ENCODE data around the gene MARS1. TPM values are rescaled to one million over a fixed set of nuclear protein-coding genes. Genes with fewer than 3 reads are reported as not detected.

MARS1 gene
- total and polyA plus RNA-seq, 2 experiments from 2014 or later: 266 to 351 TPM

DNA sequence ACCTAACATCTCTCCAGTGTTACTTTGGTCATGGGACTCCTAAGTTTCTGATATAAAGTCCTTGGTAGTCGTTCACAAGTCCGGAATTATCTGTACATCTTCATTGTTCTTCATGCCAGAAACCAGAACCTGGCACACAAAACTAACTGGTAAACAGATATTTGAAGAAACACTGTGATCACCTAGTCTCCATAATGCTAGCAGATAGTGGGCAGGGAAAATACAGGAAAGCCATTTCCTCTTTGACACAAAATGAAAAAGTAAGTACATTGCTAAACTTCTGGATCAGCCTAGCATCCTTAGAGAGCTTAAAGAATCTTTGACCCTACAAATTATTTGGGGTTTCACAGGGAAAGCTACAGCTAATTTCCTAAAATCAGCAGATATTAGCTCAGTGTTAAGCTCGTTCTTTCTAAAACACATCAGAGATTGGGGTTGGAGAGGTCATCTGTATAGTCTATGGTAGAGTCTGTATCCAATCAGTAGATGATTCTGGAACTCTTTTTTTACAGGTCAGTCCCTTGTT lies 27.6 kb downstream of the MARS1 start (continued):
- TF ChIP-seq, protein P1, sequence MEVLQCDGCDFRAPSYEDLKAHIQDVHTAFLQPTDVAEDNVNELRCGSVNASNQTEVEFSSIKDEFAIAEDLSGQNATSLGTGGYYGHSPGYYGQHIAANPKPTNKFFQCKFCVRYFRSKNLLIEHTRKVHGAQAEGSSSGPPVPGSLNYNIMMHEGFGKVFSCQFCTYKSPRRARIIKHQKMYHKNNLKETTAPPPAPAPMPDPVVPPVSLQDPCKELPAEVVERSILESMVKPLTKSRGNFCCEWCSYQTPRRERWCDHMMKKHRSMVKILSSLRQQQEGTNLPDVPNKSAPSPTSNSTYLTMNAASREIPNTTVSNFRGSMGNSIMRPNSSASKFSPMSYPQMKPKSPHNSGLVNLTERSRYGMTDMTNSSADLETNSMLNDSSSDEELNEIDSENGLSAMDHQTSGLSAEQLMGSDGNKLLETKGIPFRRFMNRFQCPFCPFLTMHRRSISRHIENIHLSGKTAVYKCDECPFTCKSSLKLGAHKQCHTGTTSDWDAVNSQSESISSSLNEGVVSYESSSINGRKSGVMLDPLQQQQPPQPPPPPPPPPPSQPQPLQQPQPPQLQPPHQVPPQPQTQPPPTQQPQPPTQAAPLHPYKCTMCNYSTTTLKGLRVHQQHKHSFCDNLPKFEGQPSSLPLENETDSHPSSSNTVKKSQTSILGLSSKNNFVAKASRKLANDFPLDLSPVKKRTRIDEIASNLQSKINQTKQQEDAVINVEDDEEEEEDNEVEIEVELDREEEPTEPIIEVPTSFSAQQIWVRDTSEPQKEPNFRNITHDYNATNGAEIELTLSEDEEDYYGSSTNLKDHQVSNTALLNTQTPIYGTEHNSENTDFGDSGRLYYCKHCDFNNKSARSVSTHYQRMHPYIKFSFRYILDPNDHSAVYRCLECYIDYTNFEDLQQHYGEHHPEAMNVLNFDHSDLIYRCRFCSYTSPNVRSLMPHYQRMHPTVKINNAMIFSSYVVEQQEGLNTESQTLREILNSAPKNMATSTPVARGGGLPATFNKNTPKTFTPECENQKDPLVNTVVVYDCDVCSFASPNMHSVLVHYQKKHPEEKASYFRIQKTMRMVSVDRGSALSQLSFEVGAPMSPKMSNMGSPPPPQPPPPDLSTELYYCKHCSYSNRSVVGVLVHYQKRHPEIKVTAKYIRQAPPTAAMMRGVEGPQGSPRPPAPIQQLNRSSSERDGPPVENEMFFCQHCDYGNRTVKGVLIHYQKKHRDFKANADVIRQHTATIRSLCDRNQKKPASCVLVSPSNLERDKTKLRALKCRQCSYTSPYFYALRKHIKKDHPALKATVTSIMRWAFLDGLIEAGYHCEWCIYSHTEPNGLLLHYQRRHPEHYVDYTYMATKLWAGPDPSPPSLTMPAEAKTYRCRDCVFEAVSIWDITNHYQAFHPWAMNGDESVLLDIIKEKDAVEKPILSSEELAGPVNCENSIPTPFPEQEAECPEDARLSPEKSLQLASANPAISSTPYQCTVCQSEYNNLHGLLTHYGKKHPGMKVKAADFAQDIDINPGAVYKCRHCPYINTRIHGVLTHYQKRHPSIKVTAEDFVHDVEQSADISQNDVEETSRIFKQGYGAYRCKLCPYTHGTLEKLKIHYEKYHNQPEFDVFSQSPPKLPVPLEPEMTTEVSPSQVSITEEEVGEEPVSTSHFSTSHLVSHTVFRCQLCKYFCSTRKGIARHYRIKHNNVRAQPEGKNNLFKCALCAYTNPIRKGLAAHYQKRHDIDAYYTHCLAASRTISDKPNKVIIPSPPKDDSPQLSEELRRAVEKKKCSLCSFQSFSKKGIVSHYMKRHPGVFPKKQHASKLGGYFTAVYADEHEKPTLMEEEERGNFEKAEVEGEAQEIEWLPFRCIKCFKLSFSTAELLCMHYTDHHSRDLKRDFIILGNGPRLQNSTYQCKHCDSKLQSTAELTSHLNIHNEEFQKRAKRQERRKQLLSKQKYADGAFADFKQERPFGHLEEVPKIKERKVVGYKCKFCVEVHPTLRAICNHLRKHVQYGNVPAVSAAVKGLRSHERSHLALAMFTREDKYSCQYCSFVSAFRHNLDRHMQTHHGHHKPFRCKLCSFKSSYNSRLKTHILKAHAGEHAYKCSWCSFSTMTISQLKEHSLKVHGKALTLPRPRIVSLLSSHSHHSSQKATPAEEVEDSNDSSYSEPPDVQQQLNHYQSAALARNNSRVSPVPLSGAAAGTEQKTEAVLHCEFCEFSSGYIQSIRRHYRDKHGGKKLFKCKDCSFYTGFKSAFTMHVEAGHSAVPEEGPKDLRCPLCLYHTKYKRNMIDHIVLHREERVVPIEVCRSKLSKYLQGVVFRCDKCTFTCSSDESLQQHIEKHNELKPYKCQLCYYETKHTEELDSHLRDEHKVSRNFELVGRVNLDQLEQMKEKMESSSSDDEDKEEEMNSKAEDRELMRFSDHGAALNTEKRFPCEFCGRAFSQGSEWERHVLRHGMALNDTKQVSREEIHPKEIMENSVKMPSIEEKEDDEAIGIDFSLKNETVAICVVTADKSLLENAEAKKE (CRISPR knock-in tag; IDR thresholded peaks at IDR 0.05): no peak

DNA sequence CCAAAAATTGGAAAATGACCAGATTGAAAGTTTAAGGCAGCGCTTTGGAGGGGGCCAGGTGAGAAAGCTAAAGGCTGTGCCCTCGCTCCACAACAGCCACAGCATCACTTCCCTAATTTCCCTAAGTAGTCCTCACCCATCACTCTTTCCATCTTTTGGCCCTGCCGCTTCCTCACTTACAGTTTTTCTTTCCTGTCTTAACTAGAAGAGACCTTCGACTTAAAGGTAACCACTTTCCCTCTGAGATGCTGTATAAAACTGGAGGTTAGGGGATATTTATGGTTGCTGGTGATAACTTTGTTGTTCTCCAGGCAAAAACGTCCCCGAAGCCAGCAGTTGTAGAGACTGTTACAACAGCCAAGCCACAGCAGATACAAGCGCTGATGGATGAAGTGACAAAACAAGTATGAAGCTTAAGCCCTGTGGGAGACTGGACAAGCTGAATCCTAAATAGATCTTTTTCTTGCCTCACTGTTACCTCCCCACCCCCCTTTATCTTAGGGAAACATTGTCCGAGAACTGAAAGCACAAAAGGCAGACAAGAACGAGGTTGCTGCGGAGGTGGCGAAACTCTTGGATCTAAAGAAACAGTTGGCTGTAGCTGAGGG lies 28.2 kb downstream of the MARS1 start:
- Histone ChIP-seq H3K36me3 (ENCODE audit: insufficient read depth) (peaks cover 66% of the 10 kb centered on the region), H3K4me3 (no peak overlapping the region), H3K4me1 (ENCODE audit: insufficient read depth) (peaks cover 18% of the 10 kb centered on the region), H3K79me2 (replicated peaks; ENCODE audit: insufficient read depth) (peaks cover 26% of the 10 kb centered on the region), H3K4me2 (no peak overlapping the region), H2AFZ (no peak overlapping the region), H3K27me3 (ENCODE audit: insufficient read depth) (no peaks in the 10 kb centered on the region), H3K27ac (ENCODE audit: low read depth) (no peak overlapping the region; the same call in 1 of the 2 replicates), H3F3A (replicated peaks; ENCODE audit: low read depth) (peaks cover 81% of the 10 kb centered on the region), H4K20me1 (replicated peaks; ENCODE audit: insufficient read depth) (peaks cover 51% of the 10 kb centered on the region), H3K9me2 (ENCODE audit: insufficient read depth) (no peaks in the 10 kb centered on the region)
- no peak for DNase-seq (ENCODE audit: low spot score)
- Mint-ChIP-seq H3K9me3 (no peaks in the 10 kb centered on the region), H3K27me3 (ENCODE audit: insufficient read depth, low read depth, poor library complexity) (peaks cover 27% of the 10 kb centered on the region), H3K27ac (no peak overlapping the region), H3K4me3 (no peak overlapping the region), H3K36me3 (ENCODE audit: low read depth) (peaks cover 86% of the 10 kb centered on the region), H3K4me1 (peaks cover 22% of the 10 kb centered on the region)
- peak; percentile 21; the same call in 1 of the 2 replicates for TF ChIP-seq POLR2AphosphoS5 (IDR thresholded peaks at IDR 0.05; ENCODE audit: low read depth)
- TF ChIP-seq, protein P1 (CRISPR knock-in tag; IDR thresholded peaks at IDR 0.05): no peak
- TF ChIP-seq, protein P2, sequence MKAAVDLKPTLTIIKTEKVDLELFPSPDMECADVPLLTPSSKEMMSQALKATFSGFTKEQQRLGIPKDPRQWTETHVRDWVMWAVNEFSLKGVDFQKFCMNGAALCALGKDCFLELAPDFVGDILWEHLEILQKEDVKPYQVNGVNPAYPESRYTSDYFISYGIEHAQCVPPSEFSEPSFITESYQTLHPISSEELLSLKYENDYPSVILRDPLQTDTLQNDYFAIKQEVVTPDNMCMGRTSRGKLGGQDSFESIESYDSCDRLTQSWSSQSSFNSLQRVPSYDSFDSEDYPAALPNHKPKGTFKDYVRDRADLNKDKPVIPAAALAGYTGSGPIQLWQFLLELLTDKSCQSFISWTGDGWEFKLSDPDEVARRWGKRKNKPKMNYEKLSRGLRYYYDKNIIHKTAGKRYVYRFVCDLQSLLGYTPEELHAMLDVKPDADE (IDR thresholded peaks at IDR 0.05): no peak
- TF ChIP-seq, protein P3, sequence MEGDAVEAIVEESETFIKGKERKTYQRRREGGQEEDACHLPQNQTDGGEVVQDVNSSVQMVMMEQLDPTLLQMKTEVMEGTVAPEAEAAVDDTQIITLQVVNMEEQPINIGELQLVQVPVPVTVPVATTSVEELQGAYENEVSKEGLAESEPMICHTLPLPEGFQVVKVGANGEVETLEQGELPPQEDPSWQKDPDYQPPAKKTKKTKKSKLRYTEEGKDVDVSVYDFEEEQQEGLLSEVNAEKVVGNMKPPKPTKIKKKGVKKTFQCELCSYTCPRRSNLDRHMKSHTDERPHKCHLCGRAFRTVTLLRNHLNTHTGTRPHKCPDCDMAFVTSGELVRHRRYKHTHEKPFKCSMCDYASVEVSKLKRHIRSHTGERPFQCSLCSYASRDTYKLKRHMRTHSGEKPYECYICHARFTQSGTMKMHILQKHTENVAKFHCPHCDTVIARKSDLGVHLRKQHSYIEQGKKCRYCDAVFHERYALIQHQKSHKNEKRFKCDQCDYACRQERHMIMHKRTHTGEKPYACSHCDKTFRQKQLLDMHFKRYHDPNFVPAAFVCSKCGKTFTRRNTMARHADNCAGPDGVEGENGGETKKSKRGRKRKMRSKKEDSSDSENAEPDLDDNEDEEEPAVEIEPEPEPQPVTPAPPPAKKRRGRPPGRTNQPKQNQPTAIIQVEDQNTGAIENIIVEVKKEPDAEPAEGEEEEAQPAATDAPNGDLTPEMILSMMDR (conservative IDR thresholded peaks at IDR 0.05; ENCODE audit: low read depth in 2 of 2): no peak
- no peak for ATAC-seq

All from GM23338 (cell line).